Measurements from ENCODE around the gene TXNDC2.

- no peak for TF ChIP-seq CTCF (IDR thresholded peaks at IDR 0.05)
- no peak for TF ChIP-seq POLR2A (IDR thresholded peaks at IDR 0.05)
- no peak for TF ChIP-seq EP300 (IDR thresholded peaks at IDR 0.05; ENCODE audit: low read depth)
- TF ChIP-seq POLR2AphosphoS5 (IDR thresholded peaks at IDR 0.05): no peak
Measured at GRCh38 chr18:9900699-9901098, 14.9 kb downstream of the TXNDC2 start.
